HG02852 (cell line): ENCODE results near the gene OR10D3.
"Not testable (repeated sequence)": the region's sequence is repeated elsewhere in the genome, so short reads cannot be mapped to it uniquely, and the experiment has no call there.

Experiments used
- ATAC-seq: cut with Tn5 transposase; IDR thresholded peaks from one replicate; pipeline ENCODE4 v1.9.1; 2021; ENCODE audit warnings: mild to moderate bottlenecking, moderate library complexity; ENCODE audit not compliant: unreplicated experiment

The OR10D3 gene, protein sequence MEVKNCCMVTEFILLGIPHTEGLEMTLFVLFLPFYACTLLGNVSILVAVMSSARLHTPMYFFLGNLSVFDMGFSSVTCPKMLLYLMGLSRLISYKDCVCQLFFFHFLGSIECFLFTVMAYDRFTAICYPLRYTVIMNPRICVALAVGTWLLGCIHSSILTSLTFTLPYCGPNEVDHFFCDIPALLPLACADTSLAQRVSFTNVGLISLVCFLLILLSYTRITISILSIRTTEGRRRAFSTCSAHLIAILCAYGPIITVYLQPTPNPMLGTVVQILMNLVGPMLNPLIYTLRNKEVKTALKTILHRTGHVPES

DNA sequence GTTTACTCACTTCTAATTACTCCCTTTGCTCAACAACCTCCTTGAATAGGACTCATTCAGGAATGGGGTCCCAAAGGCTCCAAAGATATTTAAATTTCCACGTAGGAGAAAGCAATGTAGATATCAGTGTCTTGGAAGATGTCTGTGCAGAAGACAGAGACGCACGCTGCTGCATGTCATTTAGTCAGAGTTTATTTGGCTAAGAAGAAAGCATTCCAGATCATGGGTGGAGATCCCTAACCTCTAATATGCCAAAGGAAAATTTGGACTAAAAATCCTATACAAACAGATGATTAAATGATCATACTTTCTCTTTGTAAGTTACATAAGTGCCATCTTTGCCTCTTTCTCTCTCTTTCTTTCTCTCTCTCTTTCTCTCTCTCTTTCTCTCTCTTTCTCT lies at the start of gene OR10D3:
Gene OR10D3 (plus strand): TSS at position 278 of the 400 bp plus-strand sequence. CDS start 1,925 bp downstream, outside the sequence.
- no peak for ATAC-seq

DNA sequence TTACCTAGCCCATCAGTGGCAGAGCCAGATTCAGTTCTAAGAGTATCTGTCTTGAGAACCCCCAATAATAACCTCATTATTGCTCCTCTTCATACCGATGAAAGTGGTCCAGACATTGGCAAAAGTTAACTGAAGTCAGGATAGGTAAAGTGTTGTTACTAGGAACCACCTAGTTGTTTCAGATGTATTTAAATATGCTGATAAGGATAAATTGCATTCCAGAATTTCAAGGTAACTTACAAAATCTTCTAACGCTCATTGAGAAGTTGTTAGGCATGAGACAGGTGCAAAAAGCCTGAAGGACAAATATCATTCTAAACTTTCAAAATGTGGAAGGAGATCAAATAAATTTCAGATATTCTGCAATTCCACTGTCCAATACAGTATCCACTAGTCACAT lies 40.1 kb upstream of the OR10D3 start:
- no peak for ATAC-seq

DNA sequence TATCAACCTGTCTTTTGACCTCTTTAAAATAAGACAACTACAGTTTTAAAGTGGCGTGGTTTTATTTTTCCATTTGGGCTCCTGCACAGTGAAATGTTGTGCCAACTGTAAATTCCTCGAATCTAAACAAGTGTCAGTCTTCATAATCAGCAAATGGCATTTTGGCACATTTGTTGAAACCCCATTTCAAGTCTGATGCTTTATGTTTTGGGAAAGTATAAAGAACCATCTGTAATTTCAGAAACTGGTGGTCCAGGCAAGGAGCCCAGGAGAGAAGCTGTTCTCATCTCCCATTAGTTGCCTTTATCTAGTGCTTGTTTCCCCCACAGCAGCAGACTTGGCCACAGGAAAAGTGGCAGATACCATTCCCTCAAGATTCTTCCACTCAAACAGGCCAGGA lies 35.2 kb upstream of the OR10D3 start:
- no peak for ATAC-seq

DNA sequence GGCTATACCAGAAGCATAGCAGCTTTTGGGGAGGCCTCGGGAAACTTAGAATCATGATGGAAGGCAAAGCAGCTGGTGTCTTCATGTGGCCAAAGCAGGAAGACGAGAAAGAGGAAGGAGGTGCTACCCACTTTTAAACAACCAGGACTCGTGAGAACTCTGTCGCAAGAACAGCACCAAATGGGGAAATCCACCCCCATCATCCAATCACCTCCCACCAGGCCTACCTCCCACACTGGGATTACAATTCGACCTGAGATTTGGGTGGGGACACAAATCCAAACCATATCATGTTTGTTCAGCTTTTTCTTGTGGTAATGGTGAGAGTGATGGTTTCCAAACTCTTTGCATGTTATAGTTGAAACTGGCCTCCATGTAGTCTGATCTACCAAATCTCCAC lies 32.5 kb upstream of the OR10D3 start:
- ATAC-seq: no peak

DNA sequence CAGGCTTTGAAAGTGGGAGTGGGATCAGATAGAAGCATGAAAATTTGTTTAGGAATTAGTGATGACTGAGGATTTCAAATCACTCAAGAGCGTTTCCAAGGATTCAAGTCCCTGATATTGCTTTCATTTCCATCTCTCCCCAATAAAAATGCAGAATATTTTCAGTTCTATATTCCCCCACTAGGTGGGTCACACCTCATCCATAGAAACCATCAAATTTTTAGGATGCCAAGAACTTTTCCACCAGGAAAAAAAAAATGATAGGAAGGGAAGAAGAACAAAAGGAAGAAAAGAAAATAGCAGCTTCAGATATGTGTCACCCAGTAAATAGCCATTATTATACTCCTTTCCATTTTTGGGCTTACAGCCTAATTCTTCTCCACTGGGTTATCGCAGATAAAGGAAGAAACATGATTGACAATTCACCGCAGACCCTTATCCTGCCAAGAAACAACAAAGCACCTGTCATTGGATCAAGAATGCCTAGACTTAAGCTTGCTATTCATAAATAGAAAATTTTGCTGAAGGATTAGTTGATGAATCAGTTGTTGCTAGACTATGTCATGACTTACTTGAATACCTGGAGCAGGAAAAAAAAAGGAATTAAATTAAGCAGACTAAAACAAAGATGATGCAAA lies 30.3 kb upstream of the OR10D3 start:
- ATAC-seq: no peak

DNA sequence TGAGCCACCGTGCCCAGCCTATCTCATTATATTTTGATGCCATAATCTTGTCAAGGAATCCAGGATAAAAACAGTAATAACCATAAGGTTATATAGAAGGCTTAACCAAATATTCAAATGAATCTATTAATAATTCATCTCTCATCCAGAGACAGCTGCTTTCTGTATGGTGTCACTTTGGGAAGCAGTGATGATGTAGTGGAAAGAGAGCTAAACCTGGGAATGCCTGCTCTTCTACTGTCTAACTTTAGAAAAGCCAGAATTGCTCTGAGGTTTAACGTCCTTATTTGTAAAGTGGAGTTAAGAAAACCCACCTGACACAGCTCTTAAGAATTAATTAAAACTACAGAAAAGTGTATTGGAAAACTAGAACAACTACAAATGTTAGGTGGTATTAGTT lies 29.3 kb upstream of the OR10D3 start:
- no peak for ATAC-seq

DNA sequence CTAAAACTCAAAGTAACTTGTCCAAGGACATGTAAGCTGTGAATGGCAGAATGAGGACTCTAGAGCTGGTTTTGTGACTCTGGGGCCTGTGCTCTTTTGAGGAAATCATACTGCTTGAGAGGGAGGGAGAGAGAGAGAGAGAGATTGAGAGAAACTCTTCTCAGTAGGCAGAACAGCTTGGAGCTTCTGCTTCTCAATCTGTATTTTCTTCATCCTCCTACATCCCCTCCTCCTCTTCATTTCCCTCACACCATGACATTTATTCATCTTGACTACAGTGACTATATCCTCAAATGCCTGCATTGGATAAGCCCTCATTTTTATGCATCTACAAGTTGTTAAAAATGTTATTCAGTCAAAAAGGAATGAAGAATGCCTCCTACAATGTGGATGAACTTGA lies 23.7 kb upstream of the OR10D3 start:
- no peak for ATAC-seq

DNA sequence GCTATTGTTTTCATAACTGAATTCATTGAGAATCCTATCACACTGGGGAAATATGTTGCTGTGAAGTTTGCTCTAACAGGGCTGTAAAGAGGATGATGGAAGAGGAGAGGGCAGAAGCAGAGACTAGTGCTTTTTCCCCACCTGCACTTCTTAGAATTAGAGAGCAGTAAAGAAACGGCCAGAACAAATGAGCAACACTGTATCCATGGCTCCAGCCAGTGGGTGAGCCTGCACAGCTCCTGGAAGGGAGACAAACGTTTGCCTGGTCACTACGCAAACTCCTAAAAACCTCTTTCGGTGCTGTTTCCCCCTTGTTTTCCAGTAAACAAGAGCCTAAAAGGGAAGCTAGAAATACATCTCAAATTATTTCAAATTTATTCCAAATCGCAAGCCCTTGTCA lies 22.2 kb upstream of the OR10D3 start:
- no peak for ATAC-seq

DNA sequence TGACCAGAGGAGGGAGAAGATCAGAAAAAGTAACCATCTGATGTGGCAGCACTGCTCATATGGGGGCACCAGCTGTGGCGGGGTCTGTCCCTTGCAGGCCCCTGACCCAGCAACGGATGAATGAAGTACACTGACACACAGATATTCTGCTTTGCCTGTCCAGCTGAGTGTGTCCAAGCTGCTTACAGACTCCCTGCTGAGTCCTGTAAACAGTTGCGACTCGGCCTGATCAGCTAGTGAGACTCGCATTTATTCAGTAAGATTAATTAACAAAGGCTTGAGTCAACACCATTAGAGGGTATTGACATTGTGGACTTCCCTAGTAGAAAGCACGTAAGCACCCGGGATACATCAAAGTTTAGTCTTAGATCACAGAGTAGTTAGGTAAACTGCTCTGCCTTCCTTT lies 15.3 kb upstream of the OR10D3 start:
- ATAC-seq: no peak

DNA sequence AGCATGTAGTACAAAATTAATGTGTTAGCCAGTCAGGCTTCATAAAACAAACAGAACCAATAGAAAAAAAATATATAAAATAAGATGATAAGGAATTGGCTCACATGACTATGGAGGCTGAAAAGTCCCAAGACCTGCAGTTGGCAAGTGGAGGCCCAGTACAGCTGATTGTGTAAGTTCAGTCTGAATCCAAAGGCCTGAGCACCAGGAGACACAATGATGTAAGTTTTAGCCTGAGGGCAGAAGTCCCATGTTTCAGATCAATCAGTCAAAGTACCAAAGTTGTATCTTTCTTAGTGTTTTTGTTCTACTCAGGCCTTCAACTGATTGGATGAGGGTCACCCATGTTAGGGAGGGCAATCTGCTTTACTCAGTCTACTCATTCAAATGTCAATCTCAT lies 14.3 kb upstream of the OR10D3 start:
- no peak for ATAC-seq

DNA sequence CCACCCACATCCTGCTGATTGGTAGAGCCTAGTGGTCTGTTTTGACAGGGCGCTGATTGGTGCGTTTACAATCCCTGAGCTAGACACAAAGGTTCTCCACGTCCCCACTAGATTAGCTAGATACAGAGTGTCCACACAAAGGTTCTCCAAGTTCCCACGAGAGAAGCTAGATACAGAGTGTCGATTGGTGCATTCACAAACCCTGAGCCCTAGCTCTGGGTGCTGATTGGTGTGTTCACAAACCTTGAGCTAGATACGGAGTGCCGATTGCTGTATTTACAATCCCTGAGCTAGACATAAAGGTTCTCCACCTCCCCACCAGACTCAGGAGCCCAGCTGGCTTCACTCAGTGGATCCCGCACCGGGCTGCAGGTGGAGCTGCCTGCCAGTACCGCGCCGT lies 12.8 kb upstream of the OR10D3 start:
- ATAC-seq: not testable (repeated sequence)

DNA sequence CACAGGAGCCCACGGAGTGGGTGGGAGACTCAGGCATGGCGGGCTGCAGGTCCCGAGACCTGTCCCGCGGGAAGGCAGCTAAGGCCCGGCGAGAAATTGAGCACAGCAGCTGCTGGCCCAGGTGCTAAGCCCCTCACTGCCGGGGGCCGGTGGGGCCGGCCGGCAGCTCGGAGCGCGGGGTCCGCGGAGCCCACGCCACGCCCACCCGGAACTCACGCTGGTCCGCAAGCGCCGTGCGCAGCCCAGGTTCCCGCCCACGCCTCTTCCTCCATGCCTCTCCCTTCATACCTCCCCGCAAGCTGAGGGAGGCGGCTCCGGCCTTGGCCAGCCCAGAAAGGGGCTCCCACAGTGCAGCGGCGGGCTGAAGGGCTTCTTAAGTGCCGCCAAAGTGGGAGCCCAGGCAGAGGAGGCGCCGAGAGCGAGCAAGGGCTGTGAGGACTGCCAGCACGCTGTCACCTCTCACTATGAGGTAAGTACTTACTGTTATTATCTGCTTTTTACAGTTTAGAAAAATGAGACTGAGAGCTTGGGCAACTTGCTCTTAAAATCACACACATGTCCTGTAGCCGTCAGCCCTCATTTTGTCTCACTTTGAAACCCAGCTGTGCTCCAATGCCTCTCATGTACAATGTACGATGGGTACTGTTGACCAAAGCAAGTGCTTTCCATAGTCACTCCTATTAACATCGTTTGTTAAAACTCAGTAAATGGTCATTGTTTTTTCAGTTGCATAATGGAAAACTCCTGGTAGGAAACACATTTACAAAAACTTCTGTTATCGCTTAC lies 12.2 kb upstream of the OR10D3 start:
- ATAC-seq: no peak

DNA sequence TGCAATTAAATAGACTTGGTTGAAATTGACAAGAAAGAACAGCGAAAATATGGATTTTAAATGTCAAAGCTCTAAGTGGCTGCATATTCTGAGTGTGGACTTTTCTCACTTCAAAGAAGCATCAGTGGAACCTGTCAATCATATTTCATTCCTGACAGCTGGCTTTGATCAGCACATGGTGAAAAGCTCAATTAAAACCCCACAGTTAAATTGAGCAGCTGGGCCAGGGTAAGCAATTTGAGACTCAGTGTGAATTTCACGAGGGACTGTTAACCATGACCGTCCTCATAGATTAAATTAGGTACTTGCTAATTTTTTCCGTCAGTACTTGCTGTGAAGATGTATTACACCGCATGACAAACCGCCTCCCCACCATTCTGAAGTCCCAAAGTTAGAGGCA lies 11.0 kb upstream of the OR10D3 start:
- no peak for ATAC-seq

DNA sequence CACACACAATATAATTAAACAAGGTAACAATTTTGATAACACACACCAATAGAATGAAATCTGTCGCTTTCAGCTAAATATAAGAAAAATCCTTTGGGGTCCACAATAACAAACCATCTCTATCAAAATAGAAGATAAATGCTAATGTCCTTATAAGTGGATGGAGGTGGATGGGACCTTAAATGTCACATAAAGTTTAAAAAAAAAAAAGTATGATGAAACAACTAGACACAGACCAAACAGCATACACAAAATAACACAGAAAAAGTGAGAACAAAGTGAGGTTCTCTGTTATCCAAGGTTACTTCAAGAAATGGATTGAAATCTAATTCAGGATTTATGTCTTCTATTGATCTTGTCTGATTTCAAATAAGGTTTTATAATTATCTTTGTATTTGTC lies 10.5 kb upstream of the OR10D3 start:
- ATAC-seq: no peak

DNA sequence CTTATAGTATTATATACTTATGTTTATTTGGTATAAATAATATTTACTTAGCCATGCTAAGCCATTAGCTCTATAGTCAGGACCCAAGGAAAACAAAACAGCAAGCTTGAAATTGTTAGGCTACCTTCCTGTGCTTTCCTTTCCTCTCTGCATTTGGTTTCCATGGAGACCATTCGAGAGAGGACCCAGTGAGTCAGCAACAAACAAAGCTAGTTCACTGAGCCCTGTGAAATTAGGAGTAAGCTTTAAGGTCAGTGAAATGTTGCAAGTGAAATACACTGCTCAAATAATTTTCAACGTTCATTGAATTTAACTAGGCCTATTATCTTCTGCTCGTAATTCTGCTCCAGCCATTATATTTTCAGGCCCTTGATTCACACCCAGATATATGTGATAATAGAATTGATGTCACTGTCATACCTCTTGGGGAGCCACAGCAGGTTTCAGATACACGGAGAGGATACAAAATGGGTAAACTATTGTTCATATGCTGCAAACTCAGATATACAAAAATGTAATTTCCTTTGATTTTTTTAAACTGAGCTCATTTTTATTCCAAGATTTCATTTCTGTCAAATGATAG lies 9.1 kb upstream of the OR10D3 start:
- ATAC-seq: no peak

DNA sequence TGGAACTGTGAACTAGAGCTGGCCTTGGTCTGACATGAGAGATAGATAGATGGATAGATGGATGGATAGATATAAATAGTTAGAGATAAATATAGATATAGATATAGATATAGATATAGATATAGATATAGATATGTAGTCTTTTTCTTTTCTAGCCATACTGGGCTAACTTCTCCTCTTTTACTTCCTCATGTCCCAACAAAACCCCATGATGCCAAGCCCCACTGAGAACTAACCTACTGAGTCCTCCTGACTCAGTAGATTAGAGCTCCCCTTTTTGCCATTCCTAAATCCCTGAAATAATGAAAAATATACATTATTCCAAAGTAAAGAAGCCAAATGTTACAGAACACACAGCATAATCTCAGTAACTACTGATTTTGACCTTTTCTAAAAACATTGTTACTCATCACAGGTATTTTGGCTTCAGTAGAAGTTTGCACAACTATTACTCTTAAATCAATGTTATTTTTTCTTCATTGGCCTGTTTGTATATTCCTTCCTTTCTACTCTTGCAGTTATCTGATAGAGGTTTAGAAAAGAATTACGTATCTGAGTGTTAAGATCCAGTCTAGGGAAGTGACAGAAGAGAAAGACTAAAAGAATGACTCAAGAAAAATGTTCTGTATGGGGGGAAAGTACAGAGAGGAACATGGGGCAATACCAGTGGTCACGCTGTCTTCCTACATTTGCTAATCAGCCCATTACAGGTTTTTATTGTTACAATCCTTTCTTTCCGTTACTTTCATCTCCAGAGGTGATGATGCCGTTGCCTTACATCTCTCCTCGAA lies 6.0 kb upstream of the OR10D3 start:
- peak; percentile 73 for ATAC-seq

DNA sequence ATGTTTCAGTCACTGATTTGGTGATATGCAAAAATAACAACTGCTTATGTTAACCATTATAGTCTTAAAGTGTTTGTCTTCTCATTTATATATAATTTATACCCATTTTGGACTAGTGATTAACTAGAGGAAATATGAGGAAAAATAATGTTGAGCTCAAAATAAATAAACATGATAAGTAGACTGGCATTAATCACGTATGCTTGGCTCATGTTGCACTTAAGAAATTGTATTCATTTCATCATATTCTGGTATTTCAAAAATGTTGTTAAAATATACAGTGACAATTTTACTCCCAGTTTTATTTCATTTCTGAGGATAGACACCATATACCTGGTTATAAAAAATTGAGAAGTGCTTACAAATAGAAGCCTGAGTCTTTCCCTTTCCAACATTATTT lies 3.8 kb upstream of the OR10D3 start:
- ATAC-seq: no peak

DNA sequence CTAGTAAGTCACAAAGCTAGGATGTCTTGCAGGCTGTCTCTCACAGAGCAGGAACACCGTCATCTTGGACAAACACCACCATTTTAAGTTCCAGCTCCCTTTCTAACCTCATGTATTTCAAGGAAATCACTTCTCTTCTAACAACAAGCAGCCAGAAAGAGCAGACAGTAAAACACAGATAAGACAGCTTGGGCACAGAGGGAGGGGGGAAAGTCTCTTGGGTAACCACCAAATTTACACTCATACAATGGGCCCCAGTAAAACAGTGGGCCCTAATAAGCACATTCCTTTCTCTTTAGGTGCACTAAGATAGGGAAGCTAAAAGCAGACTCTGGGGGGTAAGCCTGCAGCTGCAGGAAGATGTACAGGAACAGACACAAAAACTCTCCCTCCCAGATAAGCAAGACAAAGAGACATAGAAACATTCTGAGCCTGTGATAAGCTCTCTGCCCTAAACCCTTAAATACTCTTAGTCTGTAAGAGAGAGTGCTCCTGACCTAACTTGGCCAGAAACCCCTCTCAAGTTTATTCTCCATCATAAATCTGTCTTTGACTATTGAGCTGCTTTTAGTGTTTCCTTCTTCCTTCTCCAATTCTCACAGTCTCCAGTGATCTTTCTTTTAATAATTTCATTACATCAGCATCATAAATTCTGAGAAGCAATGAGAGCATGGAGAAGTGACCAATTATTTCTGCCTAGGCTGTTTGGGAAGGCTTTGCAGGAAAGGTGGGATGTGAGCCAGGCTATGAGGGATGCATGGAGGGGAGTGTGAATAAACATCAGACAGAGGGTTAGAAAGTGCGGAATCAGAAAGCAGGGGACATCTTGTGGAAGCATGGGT lies 7.4 kb downstream of the OR10D3 start:
- ATAC-seq: no peak

DNA sequence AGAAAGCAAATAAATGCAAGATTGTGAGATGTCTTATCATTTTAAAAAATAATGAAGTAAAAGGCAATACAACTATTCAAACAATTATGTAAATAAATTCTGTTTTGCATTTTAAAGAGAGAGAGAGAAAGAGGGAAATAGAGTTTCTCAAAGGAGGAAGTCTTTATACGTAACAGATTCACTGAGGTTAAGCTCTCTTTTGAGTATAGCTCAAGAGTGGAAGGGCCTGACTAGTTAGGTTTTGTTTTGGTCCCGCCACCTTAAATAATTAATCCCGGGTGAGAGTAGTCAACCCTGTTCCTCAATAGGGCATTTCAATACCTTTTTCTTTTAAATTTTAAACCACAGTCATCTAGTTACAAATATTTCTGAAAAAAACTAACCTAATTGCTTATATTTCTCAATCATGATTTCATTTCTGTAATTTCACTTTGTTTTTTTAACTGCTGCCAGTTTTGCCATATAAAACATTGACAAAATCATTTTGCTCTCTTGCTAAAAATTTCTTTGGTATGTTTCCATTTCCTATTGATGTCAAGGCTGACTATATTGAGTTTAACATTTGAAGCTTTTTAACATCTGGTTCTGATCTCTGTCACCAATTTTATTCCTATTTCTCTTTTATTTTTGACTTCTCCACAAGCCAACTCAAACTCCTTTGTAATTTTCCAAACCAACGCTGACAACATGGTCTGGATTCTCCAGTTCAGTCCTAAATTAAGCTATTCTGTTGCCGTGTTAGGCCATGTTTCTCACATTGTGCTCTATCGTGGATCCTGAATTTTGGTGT lies 10.3 kb downstream of the OR10D3 start:
- ATAC-seq: peak; percentile 64
